HCEC 1CT (cell line): ENCODE results near the gene TTLL5.
"Not testable (repeated sequence)": the region's sequence is repeated elsewhere in the genome, so short reads cannot be mapped to it uniquely, and the experiment has no call there.

Experiments
- DNase-seq: peaks from one replicate; pipeline ENCODE4 v3.0.0-alpha.2; 2017

Gene TTLL5

DNA sequence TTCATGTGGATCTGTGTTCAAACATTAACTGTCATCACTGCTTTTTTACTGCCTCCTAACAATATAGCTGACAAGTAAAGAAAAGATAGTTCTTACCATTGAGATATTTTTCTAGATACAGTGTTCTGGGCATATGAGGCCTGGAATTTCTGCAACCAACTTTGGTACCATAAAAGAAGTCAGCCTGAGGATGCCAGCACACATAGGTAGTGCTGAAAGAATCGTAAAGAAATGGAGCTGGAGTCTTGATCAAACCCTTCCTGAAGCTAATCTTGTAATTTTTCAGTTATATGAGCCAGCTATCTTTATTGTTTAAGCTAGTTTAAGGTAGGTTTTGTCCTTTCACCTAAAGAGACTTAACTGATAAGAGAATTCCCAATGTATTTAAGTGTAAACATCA, 11.7 kb upstream of the TTLL5 start:
- no peak for DNase-seq

DNA sequence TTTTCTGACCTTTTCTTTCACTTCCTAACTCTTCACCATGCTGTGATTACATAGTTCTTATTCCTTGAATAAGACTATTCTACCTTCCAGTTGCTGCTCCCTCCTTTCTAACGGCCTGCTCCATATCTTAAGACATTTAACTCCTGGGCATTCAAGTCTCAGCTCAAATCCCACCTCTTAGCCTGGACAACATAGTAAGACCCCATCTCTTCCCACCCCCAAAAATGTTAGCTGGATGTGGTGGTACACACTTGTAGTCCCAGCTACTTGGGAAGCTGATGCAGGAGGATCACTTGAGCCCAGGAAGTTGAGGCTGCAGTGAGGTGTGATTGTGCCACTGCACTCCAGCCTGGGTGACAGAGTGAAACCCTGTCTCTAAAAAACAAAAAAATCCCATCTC, 11.3 kb upstream of the TTLL5 start:
- no peak for DNase-seq

GRCh38 chr14:75650253-75651058, 10.6 kb upstream of the TTLL5 start:
- no peak for DNase-seq

- no peak for DNase-seq
Measured at GRCh38 chr14:75653563-75653962, 7.5 kb upstream of the TTLL5 start.

DNA sequence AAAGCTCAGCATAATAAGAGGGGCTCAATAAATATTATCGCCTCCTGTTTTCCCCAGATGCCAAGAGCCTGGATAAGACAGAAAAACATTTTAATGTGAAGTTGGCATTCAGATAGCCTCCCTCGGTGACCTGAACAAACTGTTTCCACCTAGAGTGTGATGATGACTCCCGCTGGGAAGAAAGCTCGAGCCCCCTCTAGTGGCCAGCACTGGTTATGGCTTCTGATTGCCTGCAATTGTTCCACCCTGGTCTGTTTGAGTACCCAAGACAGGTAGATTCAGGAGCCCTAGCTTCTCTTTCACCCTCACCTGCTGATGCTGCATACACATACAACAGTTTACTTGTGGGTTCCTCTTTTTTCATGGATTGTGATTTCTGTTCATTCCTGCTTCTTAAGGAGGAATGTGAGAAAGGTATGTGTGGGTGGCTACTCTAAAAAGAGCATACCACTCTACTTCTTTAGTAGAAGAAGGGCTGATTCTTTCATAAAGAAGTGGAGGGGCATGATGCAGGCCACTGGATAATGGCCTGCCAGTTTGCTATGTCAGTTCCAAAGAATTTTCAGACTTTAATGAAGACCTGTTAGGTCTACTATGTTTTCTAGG, 6.8 kb upstream of the TTLL5 start:
- DNase-seq = peak; percentile 56

GRCh38 chr14:75655235-75655634, 5.8 kb upstream of the TTLL5 start:
- DNase-seq = no peak

DNA sequence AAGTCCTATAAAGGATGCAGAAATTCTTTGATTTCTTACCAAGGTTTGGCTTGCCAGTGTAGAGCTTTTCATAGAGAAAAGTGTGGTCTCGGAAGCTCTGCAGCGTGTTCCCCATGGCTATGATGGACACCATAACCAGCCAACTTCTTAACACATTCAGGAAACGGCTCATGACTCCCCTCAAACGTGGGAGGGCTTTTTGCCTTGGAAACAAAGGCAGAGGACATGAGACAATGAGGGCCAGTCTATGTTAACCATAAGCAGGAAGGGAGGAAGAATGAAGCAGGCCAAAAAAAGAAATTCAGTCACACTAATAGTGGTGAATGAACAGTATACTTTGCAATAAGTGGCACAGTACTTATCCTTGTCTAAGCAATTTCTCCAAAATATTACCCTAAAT, 3.7 kb upstream of the TTLL5 start:
- no peak for DNase-seq

GRCh38 chr14:75658957-75659356, 2.1 kb upstream of the TTLL5 start:
- DNase-seq = no peak

DNA sequence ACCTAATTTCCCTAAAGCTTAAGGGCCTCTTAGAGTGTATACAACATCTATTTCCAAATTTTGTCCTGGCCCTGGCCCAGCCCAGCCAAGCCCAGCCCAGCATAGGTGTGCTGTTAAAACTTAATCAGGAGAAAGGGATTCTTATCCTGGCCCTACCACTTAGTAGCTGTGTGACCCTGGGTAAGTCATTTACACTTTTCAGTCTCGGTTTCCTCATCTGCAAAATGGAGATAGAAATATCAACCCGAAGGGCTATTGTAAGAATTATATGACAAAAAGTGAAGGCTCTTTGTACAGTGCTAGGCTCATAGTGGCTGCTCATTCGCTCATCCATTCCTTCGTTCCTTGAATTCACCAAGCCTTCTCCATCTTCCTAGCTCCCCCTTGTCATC, 812 bp upstream of the TTLL5 start:
- no peak for DNase-seq

GRCh38 chr14:75661499-75661814, 411 bp downstream of the TTLL5 start:
- no peak for DNase-seq

- peak; percentile 47 for DNase-seq
Measured at GRCh38 chr14:75662966-75663365, 1.9 kb downstream of the TTLL5 start.

- no peak for DNase-seq
Measured at GRCh38 chr14:75667099-75667765, 6.2 kb downstream of the TTLL5 start.

GRCh38 chr14:75672605-75673192, 11.7 kb downstream of the TTLL5 start:
- DNase-seq = no peak

DNA sequence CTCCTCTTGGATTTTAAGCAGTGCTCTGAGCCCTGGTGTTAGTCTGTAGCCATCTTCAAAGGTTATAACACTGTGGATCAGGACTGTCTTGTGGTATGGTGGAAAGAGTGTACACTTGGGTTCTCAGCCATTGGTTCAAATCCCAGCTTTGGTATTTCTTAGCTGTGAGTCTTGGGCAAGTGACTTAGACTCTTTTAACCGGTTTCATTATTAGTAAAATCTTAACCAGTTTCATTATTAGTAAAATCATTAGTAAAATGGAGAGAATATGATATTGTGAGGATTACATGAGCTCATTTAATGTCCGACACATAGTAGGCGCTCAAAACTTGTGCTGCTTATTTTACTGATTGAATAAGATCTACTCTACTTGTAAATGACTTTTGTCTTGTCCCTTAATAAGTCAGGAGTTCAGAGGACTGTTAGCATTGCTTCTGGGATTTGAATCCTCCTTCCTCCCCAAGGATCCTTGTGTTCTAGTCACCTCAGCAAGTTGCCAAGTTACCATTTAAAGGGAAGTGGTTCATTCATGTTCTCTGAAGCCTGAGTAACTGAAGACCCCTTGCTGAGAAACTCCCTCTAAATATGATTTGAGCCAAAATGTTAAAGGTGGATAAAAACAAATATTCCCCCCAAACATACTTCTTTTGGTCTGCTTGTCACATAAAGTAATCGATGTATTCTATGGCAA, 12.4 kb downstream of the TTLL5 start:
- DNase-seq = no peak

DNA sequence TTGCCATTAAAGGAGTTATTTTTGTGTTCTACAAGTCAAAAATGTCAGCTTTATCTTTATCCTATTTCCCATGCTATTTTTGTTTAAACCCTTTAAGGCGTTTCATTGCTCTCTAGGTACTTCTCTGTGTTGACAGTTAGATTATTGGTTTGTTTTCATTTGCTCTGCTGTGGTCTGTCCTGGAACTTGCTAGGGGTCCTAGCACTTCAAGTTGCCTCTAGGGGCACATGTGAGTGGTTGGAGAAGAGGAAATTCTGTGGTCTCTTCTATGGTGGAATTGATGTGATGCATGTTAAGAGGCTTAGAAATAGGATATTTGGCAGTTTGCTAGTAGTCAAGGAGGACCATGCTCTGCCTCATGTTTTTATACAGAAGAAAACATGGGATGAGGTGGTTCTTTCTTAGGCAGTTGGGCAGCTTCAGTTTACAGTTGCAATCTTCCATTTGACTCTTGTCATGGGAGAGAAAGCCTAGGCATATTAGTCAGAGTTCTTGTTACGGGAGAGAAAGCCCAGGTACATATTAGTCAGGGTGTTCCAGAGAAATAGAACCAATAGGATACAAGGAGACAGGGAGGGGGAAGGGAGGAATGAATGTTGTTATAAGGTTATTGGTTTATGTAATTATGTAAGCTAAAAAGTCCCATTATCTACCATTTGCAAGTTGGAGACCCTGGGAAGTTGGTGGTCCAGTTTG, 14.4 kb downstream of the TTLL5 start:
- DNase-seq = no peak

DNA sequence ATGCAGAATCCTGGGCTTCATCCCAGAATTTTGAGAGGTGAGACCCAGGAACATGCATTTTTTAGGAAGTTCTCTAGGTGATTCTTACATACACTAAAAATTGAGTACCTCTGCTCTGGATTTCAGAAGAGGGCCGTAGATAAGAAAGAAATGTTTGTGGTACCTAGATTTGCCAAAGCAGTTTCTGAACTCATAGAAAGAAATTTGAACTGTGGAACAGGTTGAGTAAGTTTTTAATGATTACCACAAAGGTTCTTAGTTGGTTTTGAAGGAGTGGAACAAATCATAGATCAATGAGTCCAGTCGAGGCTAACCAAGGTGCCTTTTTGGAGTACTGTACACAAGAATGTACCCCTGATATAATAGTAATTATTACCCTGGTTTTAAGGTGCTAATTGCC, 24.9 kb downstream of the TTLL5 start:
- no peak for DNase-seq

GRCh38 chr14:75689012-75689411, 28.0 kb downstream of the TTLL5 start:
- peak; percentile 12 for DNase-seq

DNA sequence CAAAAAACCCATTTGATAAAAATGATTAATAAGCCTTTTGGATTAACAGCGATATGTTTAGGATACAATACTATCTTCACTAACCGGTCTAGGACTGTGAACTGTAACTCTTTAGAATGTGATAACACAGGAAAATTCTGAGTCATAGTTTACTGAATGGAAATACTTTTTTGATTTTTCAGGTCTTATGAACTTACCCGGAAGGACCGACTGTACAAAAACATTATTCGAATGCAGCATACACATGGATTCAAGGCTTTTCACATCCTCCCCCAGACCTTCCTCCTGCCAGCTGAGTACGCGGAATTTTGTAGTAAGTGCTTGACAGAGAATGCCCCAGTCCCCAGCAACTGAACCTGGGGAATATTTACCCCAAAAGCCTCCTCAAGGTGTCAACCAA, 29.0 kb downstream of the TTLL5 start:
- no peak for DNase-seq

DNA sequence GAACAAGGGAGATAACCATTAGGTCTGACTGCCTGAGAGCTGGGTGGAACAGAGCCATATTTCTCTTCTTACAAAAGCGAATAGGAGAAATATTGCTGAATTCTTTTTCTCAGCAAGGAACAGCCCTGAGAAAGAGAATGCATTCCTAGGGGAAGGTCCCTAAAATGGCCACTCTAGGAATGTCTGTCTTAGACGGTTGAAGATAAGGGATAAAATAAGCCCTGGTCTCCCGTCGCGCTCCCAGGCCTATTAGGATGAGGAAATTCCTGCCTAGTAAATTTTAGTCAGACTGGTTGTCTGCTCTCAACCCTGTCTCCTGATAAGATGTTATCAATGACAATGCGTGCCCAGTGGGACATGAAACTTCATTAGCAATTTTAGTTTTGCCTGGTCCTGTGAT, 34.0 kb downstream of the TTLL5 start:
- DNase-seq = not testable (repeated sequence)

DNA sequence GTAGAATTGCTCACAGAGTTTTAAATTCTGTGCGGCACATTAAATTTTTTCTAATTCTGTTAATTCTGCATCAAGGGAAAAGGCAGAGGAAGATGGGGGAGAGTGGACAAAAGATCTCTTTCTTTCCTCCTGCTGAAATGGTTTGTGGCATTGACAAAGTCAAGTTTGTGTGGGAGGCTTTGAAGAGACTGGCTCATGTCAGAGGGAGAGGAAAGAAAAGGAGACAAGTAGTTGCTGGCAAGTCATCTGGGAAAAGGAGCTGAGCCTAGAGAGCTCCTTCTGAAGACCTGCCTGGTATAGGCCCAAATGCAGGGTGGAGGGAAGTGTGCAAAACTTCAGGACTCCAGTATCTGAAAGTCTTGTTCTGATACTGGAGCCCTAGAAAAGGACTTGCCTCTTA, 36.3 kb downstream of the TTLL5 start:
- DNase-seq = no peak

GRCh38 chr14:75697918-75698317, 36.9 kb downstream of the TTLL5 start:
- DNase-seq = no peak

DNA sequence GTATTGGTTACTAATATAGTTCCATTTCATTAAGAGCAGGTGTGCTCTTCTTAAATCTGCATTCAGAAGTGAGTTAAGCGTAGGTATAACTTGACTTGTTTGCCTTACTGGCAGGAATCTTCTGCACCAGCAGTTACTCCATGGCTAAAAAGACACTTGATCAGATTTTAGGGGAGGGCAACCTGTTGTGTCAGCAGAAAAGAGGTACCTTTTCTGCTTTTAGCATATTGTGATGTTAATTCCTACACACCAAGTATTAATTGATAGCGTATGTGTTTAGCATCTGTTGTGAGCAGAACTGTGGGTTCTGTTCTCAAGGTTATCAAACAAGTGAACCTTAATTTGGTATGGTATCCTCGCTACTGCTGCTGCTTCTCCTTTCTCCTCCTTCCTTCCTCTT, 38.3 kb downstream of the TTLL5 start:
- no peak for DNase-seq

DNA sequence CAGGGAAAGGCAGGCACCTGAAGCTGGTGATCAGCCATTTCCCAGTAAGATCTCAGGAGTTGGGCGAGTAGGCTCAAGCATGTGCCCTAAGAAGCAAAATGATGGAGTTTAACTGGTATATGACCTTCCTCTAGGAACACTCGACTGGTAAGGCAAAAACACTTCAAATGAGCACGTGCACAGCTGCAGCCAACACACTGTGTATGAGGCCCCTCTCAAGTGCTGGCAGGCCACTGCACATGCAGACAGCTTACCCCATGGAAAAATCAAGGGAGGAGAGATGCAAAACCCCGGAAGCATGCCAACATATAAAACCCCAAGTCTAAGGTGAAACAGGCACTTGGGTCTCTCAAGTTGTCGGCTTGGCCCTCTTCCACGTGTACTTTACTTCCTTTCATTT, 39.2 kb downstream of the TTLL5 start:
- DNase-seq = no peak
